Measurements from ENCODE around the gene FAM76A.
"Not testable (repeated sequence)": the region's sequence is repeated elsewhere in the genome, so short reads cannot be mapped to it uniquely, and the experiment has no call there.

FAM76A gene

GRCh38 chr1:27725374-27726172, at the start of gene FAM76A:
FAM76A (plus strand) TSS chr1:27725961; CDS start chr1:27726081, 120 bp downstream.
- peak; percentile 99 for DNase-seq (ENCODE audit: low spot score)

- DNase-seq (ENCODE audit: low spot score): no peak
Measured at GRCh38 chr1:27676410-27676809, 49.4 kb upstream of the FAM76A start.

GRCh38 chr1:27678747-27679146, 47.0 kb upstream of the FAM76A start:
- no peak for DNase-seq (ENCODE audit: low spot score)

- DNase-seq (ENCODE audit: low spot score): not testable (repeated sequence)
Measured at GRCh38 chr1:27680225-27680791, 45.5 kb upstream of the FAM76A start.

- not testable (repeated sequence) for DNase-seq (ENCODE audit: low spot score)
Measured at GRCh38 chr1:27681580-27681979, 44.2 kb upstream of the FAM76A start.

GRCh38 chr1:27682351-27682944, 43.3 kb upstream of the FAM76A start:
- no peak for DNase-seq (ENCODE audit: low spot score)

- DNase-seq (ENCODE audit: low spot score): no peak
Measured at GRCh38 chr1:27684176-27684575, 41.6 kb upstream of the FAM76A start.

- no peak for DNase-seq (ENCODE audit: low spot score)
Measured at GRCh38 chr1:27686223-27686990, 39.4 kb upstream of the FAM76A start.

- no peak for DNase-seq (ENCODE audit: low spot score)
Measured at GRCh38 chr1:27687906-27688305, 37.9 kb upstream of the FAM76A start.

GRCh38 chr1:27689423-27690173, 36.2 kb upstream of the FAM76A start:
- peak; percentile 76 for DNase-seq (ENCODE audit: low spot score)

GRCh38 chr1:27690183-27690582, 35.6 kb upstream of the FAM76A start:
- DNase-seq (ENCODE audit: low spot score): no peak

- not testable (repeated sequence) for DNase-seq (ENCODE audit: low spot score)
Measured at GRCh38 chr1:27696835-27697234, 28.9 kb upstream of the FAM76A start.

GRCh38 chr1:27704958-27705357, 20.8 kb upstream of the FAM76A start:
- no peak for DNase-seq (ENCODE audit: low spot score)

- no peak for DNase-seq (ENCODE audit: low spot score)
Measured at GRCh38 chr1:27705545-27705944, 20.2 kb upstream of the FAM76A start.

GRCh38 chr1:27710574-27710973, 15.2 kb upstream of the FAM76A start:
- DNase-seq (ENCODE audit: low spot score): no peak

GRCh38 chr1:27713139-27713725, 12.5 kb upstream of the FAM76A start:
- no peak for DNase-seq (ENCODE audit: low spot score)

GRCh38 chr1:27713869-27714513, 11.8 kb upstream of the FAM76A start:
- DNase-seq (ENCODE audit: low spot score): no peak

- no peak for DNase-seq (ENCODE audit: low spot score)
Measured at GRCh38 chr1:27716262-27716895, 9.4 kb upstream of the FAM76A start.

GRCh38 chr1:27719286-27720251, 6.2 kb upstream of the FAM76A start:
- peak; percentile 30 for DNase-seq (ENCODE audit: low spot score)
